Choroid plexus epithelial cell (primary cell): ENCODE measurements around the gene MMP1.

ENCODE experiments used
- DNase-seq: peaks from one replicate; pipeline ENCODE4 v3.0.0-alpha.2; 2010; ENCODE audit warnings: low read depth
- H3K4me3 ChIP-seq: 2 replicates; pipeline ENCODE4 v1.5.1; 2011; ENCODE audit warnings: low read depth, mild to moderate bottlenecking, control low read depth, low read length, moderate library complexity
- TF ChIP-seq, protein P1 (sequence below): conservative IDR thresholded peaks from 2 replicates; pipeline ENCODE4 v1.5.1; 2011; ENCODE audit warnings: low read depth, mild to moderate bottlenecking, control low read depth, inconsistent platforms, low read length, moderate library complexity

The MMP1 gene

GRCh38 chr11:102762361-102762767, 35.6 kb downstream of the MMP1 start:
- H3K4me3 ChIP-seq = no peak overlapping the region
- peak; percentile 14 for DNase-seq
- TF ChIP-seq, protein P1, sequence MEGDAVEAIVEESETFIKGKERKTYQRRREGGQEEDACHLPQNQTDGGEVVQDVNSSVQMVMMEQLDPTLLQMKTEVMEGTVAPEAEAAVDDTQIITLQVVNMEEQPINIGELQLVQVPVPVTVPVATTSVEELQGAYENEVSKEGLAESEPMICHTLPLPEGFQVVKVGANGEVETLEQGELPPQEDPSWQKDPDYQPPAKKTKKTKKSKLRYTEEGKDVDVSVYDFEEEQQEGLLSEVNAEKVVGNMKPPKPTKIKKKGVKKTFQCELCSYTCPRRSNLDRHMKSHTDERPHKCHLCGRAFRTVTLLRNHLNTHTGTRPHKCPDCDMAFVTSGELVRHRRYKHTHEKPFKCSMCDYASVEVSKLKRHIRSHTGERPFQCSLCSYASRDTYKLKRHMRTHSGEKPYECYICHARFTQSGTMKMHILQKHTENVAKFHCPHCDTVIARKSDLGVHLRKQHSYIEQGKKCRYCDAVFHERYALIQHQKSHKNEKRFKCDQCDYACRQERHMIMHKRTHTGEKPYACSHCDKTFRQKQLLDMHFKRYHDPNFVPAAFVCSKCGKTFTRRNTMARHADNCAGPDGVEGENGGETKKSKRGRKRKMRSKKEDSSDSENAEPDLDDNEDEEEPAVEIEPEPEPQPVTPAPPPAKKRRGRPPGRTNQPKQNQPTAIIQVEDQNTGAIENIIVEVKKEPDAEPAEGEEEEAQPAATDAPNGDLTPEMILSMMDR = no peak

GRCh38 chr11:102761646-102762238, 36.2 kb downstream of the MMP1 start:
- TF ChIP-seq, protein P1 = no peak
- DNase-seq = peak; percentile 59
- H3K4me3 ChIP-seq = no peak overlapping the region

DNA sequence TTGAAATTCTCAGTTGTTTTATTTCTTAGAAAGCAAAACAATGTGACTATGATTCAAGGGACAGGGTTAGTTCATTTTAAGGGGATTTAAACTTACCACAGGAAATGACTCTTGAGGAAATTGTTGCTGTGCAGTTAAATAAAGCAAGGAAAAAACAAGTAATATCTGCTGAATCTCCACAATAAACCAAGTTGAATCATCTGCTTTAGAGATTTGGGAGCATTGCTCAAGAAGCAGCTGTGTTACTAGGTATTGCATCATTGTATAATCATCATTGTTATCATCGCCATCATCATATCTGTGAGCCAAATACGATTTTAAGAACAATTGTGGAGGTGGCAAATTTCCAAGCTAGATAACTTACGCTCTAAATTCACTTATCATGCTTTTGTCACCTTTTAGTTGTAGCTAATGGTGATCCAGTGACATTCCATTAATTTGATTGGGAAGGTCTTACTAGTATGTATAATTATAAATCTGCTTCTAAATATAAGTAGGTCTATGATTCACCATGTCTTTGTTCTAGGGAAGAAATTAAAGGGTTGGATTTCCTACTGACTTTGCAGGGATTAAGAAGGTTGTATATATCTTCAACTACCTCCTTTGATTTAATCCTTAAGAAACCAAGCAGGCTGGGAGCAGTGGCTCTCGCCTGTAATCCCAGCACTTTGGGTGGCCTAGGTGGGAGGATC, 37.5 kb downstream of the MMP1 start:
- TF ChIP-seq, protein P1 = no peak
- H3K4me3 ChIP-seq = no peak overlapping the region
- peak; percentile 93 for DNase-seq

DNA sequence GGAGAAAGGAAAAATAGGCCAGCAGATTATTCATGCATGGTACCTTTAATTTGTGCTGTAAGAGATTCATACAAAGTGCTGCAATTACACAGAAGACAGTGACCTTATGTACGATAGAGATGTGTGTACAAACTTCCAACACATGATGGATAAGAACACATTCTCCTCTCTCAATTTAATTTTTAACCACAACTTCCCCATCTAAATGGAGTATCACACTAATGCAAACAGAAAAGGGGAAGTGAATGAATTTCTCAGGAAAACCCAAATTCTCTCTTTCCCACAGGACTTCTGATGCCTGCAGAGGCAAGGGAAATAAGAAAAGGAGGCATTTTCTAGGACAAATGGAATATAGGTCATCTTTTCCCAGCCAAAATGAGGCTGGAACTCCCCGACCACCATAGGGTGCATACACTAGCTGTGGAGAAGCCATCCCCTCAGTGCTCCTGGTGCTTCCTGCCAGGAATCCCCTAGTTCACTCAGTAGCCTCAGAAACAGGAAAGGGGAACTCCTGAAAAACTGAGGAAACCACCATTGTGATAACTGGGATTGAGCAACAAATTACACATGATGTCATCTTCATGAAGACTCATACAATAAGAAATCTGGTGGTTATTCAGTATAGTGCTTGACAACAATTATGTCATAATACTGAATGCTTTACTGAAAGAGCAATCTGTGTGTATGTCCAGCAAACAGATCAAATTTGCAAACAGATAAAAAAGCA, 40.0 kb downstream of the MMP1 start:
- TF ChIP-seq, protein P1 = no peak
- peak; percentile 76 for DNase-seq
- H3K4me3 ChIP-seq = no peak overlapping the region

DNA sequence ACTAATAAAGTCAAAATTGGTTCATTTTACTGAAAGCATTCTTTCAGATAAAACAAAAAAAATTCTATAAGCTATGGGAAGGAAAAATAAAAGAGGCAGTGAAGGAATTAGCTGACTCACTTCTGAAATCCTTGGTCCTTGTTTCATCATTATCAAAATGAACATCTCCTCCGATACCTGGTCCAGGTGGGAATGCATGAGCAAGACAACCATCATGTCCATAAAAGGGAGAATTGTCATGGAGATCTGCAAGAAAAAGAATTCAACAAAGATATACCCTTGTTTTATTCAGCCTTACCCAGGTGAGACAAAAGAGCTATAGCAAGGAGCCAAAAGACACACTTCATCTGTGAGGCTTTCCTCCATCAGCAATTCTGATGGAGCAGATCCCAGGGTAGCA, 44.7 kb downstream of the MMP1 start:
- TF ChIP-seq, protein P1 = no peak
- no peak for DNase-seq
- no peak overlapping the region for H3K4me3 ChIP-seq

GRCh38 chr11:102751673-102752072, 46.3 kb downstream of the MMP1 start:
- TF ChIP-seq, protein P1 = no peak
- no peak overlapping the region for H3K4me3 ChIP-seq
- no peak for DNase-seq
